ENCODE data around the gene SPPL2B.

Gene SPPL2B

DNA sequence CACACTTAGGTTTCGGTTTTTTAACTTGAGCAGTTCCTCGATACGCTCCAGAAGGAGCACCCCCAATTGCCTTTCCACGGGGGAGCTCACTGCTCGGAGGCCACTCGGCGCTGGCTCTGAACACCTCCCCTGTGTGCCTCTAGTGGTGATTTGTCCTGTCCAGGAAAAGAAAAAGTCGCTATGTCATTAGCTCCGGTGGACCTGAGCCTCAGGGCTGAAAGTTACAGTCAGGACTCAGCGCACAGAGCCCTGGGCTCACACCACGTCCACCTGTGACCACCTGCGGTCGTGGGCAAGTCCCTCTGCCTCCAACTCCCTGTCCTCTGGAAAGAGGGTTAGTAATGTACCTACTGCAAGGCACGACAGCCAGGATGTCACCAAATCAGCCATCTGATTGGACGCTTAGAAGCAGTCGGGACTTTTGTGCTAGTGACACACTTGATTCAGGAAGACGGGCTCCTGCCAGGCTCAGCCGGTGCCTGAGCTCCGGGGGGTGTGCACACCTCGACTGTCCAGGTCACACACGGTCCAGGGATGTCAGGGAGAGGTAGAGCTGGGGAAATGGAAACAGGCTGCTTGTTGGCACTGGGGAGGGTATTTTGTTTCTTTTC is 27.7 kb downstream of the SPPL2B start:
- no peak for FAIRE-seq

DNA sequence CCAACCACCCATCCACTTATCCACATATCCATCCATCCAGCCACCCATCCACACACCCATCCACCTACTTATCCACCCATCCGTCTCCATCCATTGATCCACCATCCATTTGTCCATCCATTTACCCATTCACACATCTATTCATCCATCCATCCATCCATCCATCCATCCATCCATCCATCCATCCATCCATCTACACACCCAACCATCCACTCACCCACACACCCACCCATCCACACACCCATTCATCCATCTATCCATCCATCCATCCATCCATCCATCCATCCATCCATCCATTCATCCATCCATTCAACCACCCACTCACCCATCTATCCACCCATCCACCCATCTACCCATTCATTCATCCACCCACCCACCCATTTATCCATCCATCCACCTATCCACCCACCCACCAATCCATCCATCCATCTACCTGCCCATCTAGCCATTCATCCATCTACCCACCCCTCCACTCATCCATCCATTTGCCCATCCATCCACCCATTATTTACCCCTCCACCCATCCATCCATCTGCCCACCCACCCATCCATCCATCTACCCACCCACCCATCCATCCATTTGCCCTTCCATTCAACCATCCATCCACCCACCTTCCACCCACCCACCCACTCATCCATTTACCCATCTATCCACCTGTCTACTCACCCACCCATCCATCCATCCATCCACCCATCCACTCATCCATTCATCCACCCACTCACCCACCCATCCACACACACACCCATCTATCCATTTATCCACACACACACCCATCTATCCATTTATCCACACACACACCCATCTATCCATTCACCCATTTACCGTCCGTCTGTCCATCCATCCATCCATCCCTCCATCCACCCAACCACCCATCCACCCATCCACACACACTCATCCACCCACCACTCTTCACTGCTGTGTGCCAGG is 29.1 kb downstream of the SPPL2B start:
- FAIRE-seq = no peak

DNA sequence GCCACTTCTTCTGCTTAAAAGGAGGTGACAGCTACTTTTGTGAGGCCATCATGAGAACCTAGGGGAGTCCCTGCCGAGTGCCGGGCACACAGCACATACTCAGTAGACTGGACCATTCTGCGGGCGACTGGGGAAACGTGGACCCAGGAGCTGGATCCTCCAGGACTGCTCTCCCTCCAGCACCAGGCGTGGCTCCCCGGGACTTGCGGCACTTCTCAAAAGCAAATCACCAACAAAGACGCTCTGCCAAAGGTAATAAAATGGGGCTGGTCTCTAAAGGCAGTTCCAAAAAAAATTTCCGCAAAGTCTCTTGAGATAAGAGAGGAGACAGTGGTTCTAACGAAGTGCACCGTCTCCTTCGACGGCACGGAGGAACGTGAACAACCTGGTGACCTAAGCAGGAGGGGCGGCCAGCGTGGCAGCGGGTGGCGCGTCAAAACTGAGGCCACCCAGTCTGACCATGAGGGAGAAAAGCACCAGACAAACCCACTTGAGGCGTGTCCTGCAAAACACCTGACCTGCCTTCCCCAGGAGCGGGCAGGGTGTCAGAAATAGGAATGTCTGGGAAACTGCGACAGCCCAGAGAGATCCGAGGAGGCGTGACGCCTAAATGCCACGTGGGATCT is 30.2 kb downstream of the SPPL2B start:
- FAIRE-seq = no peak

DNA sequence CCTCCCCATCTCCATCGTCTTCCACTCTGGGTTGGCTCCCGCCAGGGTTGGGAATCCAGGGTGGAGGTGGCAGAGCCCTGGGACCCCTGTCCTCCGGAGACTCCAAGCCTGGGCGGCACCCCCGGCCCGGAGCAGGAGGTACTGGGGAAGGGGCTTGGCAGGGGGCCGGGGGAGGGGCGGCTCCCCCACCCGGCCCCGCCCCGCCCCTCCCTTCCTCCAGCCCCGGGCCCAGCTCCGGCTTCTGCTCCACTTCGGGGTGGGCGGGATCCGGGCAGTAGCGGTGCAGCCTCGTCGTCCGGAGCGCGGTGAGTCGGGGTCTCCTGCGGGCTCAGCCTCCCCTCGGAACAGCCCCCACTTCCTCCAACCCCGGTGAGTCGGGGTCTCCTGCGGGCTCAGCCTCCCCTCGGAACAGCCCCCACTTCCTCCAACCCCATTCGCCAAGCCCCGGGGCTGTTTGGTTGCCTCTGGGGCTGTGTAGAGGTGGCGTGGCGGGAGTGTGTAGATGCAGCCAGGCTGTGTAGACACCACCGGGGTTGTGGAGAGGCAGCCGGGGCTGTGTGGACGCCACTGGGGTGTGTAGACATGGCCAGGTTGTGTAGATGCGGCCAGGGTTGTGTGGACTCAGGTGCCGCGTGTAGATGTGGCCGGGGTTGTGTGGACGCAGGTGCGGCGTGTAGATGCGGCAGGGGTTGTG is 31.7 kb downstream of the SPPL2B start, which contains the start of gene TMPRSS9:
Gene TMPRSS9 (plus strand): TSS at position 274 of the 694 bp plus-strand sequence. CDS start 29,521 bp downstream, outside the sequence.
- no peak for FAIRE-seq

DNA sequence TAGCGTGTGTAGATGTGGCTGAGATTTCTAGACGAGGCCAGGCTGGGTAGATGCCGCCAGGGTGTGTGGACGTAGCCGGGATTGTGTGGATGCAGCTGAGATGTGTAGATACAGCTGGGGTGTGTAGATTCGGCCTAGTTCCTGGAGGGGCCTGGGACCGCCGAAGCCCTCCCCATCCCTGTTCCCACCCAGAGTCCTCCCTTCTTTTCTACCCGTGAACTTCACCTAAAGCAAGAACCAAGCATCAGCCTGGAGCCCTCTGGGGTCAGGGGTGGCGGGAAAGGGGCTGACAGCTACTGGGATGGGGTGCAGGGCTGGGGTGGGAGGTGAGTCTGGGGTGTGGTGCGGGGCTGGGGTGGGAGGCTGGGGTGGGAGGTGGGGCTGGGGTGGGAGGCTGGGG is 32.3 kb downstream of the SPPL2B start:
- FAIRE-seq = no peak

DNA sequence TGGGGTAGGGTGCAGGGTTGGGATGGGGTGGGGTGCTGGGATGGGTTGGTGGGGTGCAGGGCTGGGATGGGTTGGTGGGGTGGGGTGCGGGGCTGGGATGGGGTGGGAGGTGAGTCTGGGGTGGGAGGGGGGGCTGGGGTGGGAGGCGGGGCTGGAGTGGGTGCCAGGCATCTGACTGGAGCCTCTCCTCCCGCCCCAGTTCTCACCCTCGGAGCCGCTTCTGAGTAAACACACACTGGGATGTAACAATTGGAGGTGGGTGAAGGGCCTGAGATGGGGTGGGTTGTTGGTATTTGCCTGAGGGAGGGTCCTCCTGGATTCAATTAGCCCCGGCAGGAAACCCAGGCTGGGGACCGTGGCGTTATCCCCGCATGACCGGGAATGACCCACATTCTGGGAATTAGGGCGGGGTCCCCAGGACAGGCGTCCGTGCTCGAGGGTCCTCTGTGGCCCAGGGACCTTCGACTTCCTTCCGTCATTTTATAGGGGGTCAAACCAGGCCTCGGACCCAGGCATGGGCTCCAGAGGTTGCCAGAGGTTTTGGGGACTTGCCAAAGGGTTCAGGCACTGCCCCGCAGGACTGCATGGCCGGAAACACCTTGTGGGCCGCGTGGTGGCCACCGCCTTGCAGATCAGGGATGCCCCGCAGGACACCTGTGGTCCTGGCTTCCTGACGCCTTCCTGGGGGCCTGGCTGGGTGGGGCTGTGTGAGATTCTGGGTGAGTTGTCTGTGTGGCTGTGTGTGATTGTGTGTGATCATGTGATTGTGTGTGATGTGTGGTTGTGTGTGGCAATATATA is 33.0 kb downstream of the SPPL2B start:
- FAIRE-seq = no peak

DNA sequence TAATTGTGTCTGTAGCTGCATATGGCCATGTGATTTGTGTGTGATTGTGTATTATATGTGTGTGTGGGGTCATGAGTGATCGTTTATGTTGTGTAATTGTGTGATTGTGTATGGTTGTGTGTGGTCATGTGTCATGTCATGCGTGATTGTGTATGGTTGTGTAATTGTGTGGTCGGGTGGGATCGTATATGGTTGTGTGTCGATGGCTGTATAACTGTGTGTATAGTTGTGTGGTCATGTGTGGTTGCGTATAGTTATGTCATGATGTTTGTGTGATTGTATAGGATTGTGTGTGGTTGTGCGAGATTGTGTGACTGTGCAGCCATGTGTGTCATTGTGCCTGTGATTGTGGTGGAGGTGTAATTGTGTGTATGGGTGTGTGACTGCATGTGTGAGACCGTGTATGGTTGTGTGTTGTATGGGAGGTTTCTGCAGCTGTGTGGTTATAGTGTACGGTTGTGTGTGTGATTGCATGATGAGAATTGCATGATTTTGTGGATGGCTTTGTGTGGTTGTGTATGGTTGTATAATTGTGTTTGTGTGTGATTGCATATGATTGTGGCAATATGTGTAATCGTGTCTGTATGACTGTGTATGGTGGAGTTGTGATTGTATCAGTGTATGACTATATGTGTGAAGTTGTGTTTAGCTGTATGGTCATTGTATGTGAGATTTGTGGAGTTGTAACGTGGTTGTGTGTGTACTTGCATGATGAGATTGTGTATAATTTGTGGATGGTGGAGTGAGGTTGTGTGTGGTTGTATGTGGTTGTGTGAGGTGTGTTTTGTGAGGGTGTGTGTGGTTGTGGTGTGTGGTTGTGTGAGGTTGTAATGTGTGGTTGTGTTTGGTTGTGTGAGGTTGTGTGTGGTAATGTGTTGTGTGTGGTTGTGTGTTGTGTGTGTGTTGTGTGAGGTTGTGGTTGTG is 33.8 kb downstream of the SPPL2B start:
- FAIRE-seq = no peak

DNA sequence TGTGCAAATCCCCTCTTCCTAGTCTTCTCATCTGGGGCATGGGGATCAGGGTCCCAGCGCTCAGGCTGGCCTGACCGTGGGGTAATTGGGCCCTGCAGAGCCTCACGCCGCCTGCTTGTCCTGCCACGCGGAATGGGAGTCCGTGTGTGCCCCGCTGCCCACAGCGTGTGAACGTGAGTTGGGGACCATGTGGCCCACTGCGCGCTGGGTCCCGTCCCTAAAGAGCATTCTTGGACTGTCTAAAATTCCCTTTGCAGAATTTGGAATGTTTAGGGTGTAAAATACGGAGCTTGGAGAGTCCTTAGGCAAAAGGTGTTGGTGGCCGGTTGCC is 34.5 kb downstream of the SPPL2B start:
- no peak for FAIRE-seq

DNA sequence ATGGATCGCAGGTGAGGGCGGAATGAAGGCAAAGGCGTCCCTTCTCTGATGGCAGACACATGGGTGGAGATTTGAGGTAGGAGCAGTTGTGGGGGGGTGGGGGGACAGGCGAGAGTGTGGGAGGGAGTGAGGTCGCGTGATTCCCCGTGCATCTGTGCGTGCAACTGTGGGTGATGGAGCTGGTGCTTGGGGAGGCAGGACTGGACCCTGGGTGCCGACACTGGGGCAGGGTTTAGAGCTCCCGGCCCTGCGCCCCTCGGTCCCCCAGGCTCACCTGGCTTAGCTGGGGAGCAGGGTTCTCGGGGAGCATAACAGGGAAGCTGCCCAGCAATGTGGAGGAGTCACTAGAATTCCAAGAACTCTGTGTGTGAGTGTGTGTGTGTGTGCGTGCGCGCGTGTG is 34.9 kb downstream of the SPPL2B start:
- no peak for FAIRE-seq

DNA sequence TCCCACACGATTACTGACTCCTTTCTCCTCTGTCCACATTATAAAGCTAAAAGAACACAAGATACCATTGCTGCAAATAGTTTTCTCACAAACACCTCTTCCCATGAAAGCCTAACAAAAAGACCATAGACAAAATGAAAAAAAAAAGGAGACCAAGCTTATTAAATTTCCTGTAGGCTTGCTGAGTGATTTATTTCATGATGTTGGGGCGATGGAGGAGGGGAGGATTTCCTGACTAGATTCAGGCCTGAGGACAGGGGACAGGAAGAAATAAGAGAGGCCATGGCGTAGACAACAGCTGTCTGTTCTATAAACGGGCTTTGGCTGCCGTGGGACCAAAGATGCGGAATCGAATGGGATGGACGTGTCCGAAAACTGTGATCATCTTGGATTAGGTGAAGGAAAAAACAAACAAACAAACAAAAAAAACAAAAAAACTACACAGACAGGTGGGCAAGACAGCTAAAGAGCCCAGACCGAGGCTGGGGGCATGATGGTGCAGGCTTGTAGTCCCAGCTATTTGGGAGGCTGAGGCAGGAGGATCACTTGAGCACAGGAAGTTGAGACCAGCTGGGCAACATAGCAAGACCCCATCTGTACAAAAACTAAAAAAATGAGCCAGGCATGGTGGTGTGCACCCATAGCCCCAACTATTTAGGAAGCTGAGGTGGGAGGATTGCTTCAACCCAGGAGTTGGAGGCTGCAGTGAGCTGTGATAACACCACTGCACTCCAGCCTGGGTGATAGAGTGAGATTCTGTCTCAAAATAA is 36.9 kb downstream of the SPPL2B start:
- no peak for FAIRE-seq

DNA sequence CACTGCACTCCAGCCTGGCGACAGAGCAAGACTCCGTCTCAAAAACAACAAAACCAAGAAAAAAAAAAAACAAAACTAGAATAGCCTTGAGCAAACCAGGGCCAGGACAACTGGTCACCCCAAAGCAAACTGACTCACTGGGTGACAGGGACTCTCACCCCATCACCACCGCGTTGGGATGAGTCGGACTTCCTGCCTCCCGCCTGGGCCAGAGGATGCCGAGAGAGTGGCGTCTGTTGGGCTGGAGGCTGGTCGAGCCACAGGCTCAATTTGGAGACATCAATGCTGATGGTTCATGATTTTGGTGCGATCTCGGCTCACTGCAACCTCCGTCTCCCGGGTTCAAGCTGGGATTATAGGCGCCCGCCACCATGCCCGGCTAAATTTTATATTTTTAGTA is 43.2 kb downstream of the SPPL2B start:
- FAIRE-seq = no peak

DNA sequence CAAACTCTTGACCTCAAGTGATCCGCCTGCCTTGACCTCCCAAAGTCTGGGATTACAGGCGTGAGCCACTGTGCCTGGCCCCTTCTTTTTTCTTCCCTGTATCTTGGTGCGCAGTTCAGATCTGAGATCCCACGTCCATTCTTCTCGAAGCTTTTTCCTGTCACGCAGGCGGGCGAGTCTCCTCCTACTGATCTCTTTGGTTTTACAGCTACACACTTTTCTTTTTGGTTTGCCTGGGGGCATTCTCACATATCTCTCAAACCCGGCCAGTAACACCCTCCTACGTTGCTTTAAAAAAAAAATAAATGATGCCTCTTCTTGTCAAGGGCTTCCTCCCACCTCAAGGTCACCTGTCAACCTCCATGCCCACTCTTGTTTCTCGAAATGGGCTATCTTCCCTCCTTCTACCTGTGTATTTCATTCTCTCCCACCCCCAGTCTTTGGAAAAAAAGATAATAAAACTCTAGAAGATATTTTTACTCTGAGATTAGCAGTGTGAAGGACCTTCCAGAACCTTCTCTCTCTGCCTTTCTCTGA is 43.7 kb downstream of the SPPL2B start:
- FAIRE-seq = no peak

DNA sequence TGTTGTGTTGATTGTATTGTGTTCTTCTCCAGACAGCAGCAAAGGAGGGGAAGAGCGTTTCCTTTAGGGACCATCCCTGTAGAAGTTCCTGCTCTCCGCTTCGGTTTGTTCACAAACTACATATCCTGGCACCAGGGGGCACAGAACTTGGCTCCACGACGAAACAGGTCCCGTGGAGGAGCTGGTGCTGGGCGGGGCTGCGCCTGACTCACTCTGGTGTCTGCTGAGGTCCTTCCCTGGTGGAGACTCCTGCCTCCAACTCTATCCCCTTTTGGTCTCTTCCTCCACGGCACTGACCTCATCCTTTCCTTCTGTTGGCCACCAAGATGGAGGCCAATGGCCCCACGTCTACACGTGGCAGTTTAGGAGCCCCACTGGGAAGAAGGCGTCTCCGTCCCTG is 46.3 kb downstream of the SPPL2B start:
- no peak for FAIRE-seq

DNA sequence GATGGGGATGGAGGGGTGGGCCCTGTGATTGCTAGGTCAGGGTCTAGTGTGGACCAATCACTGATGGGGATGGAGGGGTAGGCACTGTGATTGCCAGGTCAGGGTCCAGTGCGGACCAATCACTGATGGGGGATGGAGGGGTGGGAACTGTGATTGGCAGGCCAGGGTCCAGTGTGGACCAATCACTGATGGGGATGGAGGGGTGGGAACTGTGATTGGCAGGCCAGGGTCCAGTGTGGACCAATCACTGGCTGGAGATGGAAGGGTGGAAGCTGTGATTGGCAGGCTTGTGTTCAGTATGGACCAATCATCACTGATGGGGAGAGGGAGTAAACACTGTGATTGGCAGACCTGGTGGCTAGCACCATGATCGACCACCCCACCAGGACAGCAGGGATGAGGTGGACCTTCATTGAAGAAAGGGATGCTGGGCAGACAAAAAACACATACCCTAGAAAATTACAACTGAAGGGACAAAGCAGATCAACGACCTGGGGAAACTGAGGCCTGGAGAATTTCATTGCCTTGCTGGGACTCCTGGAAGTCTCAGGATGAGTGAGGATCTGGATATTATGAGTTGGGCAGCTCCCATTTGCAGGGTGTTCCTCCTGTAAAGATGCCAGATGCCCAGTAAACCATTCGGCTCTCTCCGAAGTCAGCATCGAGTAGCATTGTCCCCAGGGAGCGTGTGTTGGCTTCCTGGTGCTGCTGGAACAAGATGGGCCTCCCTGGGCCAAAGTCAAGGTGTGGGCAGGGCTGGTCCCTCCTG is 47.1 kb downstream of the SPPL2B start:
- FAIRE-seq = no peak

DNA sequence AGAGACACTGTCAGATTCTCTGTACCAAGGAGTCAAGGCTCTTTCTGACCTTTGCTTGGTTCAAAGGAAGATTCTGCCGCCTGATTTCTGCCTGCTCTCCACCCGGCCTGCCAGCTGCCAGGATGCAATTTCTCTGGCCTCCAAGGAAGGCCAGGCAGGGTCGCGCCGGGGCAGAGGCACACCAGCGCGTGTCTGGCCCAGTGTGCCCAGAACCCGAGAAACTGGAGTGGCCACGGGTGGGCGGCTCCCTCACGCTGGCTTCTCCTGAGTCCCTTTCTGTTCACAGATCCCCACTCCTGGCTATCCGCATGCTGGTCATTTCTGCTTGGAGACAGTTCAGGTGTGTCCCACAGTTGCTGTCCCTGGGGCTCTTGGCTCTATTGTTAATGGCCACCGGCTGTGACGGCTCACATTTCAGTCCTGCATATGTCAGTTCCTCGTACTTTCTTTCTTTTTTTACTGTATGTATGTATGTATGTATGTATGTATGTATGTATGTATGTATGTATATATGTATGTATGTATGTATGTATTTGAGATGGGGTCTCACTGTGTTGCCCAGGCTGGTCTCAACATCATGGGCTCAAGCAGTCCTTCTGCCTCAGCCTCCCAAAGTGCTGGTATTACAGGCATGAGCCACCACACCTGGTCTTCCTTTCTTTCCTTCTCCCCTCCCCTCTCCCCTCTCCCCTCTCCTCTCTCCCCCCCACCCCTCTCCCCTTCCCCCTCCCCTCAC is 48.5 kb downstream of the SPPL2B start:
- no peak for FAIRE-seq

DNA sequence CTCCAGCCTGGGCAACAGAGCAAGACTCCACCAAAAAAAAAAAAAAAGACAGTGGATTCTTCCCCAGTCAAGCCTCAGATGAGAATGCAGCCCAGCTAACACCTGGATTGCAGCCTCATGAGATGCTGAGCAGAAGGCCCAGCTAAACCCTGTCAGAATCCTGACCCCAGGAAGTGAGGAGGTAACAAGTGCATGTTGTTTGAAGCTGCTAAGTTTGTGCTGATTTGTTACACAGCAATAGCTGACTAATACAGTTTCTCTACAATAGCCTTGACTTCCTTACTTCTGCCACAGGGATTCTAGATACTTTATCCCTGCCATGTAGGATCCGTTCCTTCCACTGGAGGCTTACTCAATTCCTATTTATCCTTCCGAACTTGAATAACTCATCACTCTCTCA is 52.1 kb downstream of the SPPL2B start:
- no peak for FAIRE-seq

DNA sequence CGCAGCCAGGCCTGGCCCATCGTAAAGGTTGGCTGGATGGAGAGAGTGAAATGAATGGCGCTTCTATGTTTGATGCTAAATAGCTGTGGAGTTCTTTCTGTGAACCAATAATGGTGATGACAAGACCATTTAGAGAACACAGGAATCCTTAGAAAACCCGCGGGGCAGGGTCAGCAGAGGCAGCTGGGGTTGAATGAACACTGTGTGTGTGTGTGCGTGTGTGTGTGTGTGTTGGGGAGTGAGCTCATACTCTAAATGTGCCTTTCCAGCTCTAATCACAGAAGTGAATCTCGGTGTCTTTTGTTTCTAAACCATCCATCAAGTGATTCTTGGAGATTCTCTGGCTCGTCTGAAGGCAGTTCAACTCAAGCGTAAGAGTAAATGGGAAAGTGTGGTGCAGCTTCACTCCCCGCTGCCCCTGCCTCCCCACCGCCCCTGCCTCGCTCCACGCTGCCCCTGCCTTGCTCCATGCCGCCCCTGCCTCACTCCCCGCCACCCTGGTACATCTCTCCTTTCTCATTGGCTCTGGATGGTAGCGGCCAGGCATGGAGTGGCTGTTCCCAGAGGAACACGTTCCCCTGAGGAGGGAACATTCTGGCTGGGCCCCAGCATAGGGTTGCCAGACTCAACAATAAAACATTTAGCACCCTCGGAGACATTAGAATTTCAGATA is 52.8 kb downstream of the SPPL2B start:
- no peak for FAIRE-seq
